VCaP (cell line): ENCODE measurements around the gene PREX1.
A peak's percentile ranks its signal among the peaks of the same experiment; 100 is the strongest.

ENCODE experiments used
- H3K27ac ChIP-seq: fragments of 450-650 bp; 2 replicates; pipeline ENCODE4 v1.5.1; 2017
- TF ChIP-seq, protein P1 (sequence below): fragments of 450-650 bp; conservative IDR thresholded peaks from 2 replicates; pipeline ENCODE4 v1.5.1; 2017; ENCODE audit warnings: mild to moderate bottlenecking, moderate library complexity

Gene PREX1

GRCh38 chr20:48793776-48794175, 34.0 kb downstream of the PREX1 start:
- H3K27ac ChIP-seq = no peak overlapping the region
- TF ChIP-seq, protein P1, sequence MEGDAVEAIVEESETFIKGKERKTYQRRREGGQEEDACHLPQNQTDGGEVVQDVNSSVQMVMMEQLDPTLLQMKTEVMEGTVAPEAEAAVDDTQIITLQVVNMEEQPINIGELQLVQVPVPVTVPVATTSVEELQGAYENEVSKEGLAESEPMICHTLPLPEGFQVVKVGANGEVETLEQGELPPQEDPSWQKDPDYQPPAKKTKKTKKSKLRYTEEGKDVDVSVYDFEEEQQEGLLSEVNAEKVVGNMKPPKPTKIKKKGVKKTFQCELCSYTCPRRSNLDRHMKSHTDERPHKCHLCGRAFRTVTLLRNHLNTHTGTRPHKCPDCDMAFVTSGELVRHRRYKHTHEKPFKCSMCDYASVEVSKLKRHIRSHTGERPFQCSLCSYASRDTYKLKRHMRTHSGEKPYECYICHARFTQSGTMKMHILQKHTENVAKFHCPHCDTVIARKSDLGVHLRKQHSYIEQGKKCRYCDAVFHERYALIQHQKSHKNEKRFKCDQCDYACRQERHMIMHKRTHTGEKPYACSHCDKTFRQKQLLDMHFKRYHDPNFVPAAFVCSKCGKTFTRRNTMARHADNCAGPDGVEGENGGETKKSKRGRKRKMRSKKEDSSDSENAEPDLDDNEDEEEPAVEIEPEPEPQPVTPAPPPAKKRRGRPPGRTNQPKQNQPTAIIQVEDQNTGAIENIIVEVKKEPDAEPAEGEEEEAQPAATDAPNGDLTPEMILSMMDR = no peak

DNA sequence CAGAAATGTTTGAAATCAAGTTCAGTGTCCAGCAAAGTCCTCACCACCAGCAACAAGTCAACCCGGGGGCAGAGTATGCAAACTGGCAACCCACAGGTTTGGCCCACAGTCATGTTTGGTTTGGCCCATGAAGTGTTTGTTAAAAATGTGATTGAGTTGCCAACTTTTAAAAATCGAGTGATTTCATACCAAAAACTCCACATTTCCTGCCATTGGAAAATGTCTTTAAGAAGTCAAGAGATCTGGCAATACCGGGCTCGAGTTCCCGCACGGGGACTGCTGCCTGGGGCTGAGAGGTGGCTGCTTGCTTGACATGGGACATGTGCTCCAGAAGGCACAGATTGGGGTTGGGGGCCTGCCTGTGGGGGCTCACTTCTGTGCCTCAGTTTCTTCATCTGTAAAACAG, 36.1 kb downstream of the PREX1 start:
- TF ChIP-seq, protein P1 = no peak
- H3K27ac ChIP-seq = no peak overlapping the region

GRCh38 chr20:48791014-48791413, 36.8 kb downstream of the PREX1 start:
- H3K27ac ChIP-seq = no peak overlapping the region
- TF ChIP-seq, protein P1 = peak; percentile 70

DNA sequence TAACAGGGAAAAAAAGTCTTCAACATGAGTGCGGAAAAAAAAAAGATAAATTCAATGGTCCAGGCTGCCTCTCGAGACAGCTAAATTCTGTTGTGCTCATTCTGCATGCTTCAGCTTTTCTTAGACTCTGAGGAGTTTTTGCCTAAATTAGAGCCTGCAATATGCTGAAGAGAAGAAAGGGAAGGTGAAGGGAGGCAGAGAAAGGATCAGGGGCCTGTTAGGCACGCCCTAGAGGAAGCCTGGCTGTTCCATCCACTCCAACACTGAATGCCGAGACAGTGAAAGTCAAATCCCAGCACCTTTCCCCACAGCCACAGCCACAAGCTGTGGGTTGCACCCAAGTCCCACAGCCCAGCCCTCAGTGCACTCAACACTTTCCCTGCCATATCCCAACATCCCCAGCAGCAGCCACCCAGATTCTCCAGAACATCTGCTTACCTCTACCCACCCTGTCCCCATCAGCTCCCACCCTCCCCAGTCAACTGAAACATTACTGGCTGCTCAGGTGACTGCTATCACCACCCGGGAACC, 37.3 kb downstream of the PREX1 start:
- TF ChIP-seq, protein P1 = no peak
- H3K27ac ChIP-seq = no peak overlapping the region

DNA sequence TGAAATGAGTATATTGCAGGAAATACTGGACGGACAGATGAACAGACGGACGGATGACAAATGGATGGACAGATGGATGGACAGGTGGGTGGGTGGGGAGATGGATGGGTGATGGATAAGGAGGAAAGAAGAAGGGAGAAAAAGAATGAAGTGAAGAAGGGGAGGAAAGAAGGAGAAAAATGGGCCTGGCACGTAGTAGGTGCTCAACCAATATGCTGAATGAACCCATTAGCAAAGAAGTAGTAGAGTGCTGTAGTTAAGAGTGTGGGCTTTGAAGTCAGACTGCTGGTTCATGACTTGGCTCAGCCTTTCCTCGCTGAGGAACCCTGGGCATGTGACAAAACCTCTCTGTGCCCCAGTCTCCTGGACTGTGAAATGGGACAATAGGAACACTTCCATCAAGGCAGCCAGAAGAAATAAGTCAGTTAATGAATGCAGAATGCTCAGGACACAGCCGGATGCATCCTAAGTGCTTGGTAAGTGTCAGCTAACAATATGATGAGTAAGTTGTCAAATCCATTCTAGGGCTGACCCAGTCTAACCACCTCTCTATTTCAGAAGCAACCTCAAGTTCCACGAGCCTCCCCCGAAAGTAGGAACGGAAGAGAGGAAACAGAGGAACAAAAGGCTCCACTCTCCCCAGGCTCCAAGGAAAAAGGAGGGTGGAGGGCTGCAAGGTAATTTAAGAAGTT, 37.9 kb downstream of the PREX1 start:
- TF ChIP-seq, protein P1 = no peak
- no peak overlapping the region for H3K27ac ChIP-seq

- no peak overlapping the region for H3K27ac ChIP-seq
- TF ChIP-seq, protein P1 = no peak
Measured at GRCh38 chr20:48789185-48789668, 38.6 kb downstream of the PREX1 start.

GRCh38 chr20:48788486-48789072, 39.2 kb downstream of the PREX1 start:
- TF ChIP-seq, protein P1 = no peak
- no peak overlapping the region for H3K27ac ChIP-seq
